Skin epidermis (tissue), 12 donors: ENCODE results near the gene BTRC.
"Not testable (repeated sequence)": the region's sequence is repeated elsewhere in the genome, so short reads cannot be mapped to it uniquely, and the experiment has no call there.

Experiments used
- H3K27ac ChIP-seq, 21 experiments: fragments of 200-600 bp; sonication (generic) in 11 of 21; one replicate each; pipeline ENCODE4 v1.5.0; 2020; ENCODE audit warnings: mild to moderate bottlenecking in 3 of 21, inconsistent platforms in 2 of 21, moderate library complexity in 2 of 21
- H3K4me3 ChIP-seq, 7 experiments: fragments of 200-600 bp; sonication (generic) in 2 of 7; one replicate each; pipeline ENCODE4 v1.5.0; 2020; ENCODE audit warnings: inconsistent platforms in 2 of 7, mild to moderate bottlenecking in 2 of 7, moderate library complexity in 1 of 7

BTRC gene

GRCh38 chr10:101572785-101573184 lies 218.8 kb downstream of the BTRC start:
- Histone ChIP-seq H3K27ac (no peak overlapping the region), H3K4me3 (no peak overlapping the region)

GRCh38 chr10:101573885-101574753 lies 220.2 kb downstream of the BTRC start:
- H3K4me3 ChIP-seq = no peak overlapping the region
- no peak overlapping the region for H3K27ac ChIP-seq

GRCh38 chr10:101575091-101575490 lies 221.1 kb downstream of the BTRC start:
- Histone ChIP-seq H3K27ac (no peak overlapping the region), H3K4me3 (no peak overlapping the region)

- no peak overlapping the region for H3K27ac ChIP-seq
- no peak overlapping the region for H3K4me3 ChIP-seq
Measured at GRCh38 chr10:101575580-101576210, 221.7 kb downstream of the BTRC start.

GRCh38 chr10:101576211-101576863 lies 222.4 kb downstream of the BTRC start:
- Histone ChIP-seq H3K4me3 (no peak overlapping the region), H3K27ac (no peak overlapping the region)

- no peak overlapping the region for H3K27ac ChIP-seq
- no peak overlapping the region for H3K4me3 ChIP-seq
Measured at GRCh38 chr10:101577121-101577871, 223.3 kb downstream of the BTRC start.

GRCh38 chr10:101578192-101578591 lies 224.2 kb downstream of the BTRC start:
- H3K27ac ChIP-seq = no peak overlapping the region

GRCh38 chr10:101578803-101579515 lies 225.0 kb downstream of the BTRC start:
- Histone ChIP-seq H3K4me3 (no peak overlapping the region), H3K27ac (no peak overlapping the region)

More at GRCh38 chr10:101578192-101578591, 224.2 kb downstream of the BTRC start:
- no peak overlapping the region for H3K4me3 ChIP-seq

GRCh38 chr10:101579516-101579870 lies 225.5 kb downstream of the BTRC start:
- Histone ChIP-seq H3K27ac (no peak overlapping the region), H3K4me3 (no peak overlapping the region)

- no peak overlapping the region for H3K27ac ChIP-seq
- no peak overlapping the region for H3K4me3 ChIP-seq
Measured at GRCh38 chr10:101580486-101581399, 226.8 kb downstream of the BTRC start.

GRCh38 chr10:101585841-101586240 lies 231.9 kb downstream of the BTRC start:
- Histone ChIP-seq H3K27ac (no peak overlapping the region), H3K4me3 (no peak overlapping the region)

GRCh38 chr10:101587725-101588653 lies 234.0 kb downstream of the BTRC start, which contains the start of the genes DPCD and POLL:
DPCD (plus strand) TSS chr10:101588321; CDS start chr10:101588337, 16 bp downstream.
POLL (minus strand) TSS chr10:101588257; CDS start chr10:101587360, 897 bp downstream.
- Histone ChIP-seq H3K27ac (peak within 1 kb of the TSS in 20 of 21 experiments; percentile 34 to 88 (median 80)), H3K4me3 (peak within 1 kb of the TSS; percentile 74 to 99 (median 89))

GRCh38 chr10:101588879-101589278 lies 234.9 kb downstream of the BTRC start:
- Histone ChIP-seq H3K4me3 (peak overlapping the region; percentile 74 to 99 (median 89)), H3K27ac (peak overlapping the region in 1 of 21 experiments; percentile 80)

- H3K27ac ChIP-seq, H3K4me3 ChIP-seq: not testable (repeated sequence)
Measured at GRCh38 chr10:101593331-101593730, 239.4 kb downstream of the BTRC start.

GRCh38 chr10:101595591-101596433 lies 241.8 kb downstream of the BTRC start:
- Histone ChIP-seq H3K27ac (no peak overlapping the region), H3K4me3 (no peak overlapping the region)
